CD4-positive, alpha-beta memory T cell (primary cell): ENCODE data around the gene PTPN22. TPM values are rescaled to one million over a fixed set of nuclear protein-coding genes. Genes with fewer than 3 reads are reported as not detected.

ENCODE experiments used
- CTCF ChIA-PET: fragments of 350-600 bp; sonication (Branson Sonifier 250); formaldehyde crosslinking; loops from one replicate; lab custom pipeline; 2021; ENCODE audit warnings: inconsistent platforms; ENCODE audit not compliant: partially characterized antibody; lab: Charles Lee
- POLR2A ChIA-PET: fragments of 350-600 bp; sonication (Branson Sonifier 250); formaldehyde crosslinking; loops from one replicate; lab custom pipeline; 2021; ENCODE audit not compliant: partially characterized antibody; lab: Charles Lee
- DNase-seq, 5 donors: peaks; one replicate each; pipeline versions ENCODE4 v3.0.0 to v3.0.0-alpha.2; 2020 to 2022; ENCODE audit warnings: mixed read lengths in 1 of 5
- H3K27ac ChIP-seq: one replicate; pipeline ENCODE4 v1.7.0; 2013; ENCODE audit warnings: low read depth, low read length
- H3K27me3 ChIP-seq: 2 replicates; pipeline ENCODE4 v1.7.0; 2013; ENCODE audit warnings: mild to moderate bottlenecking, low read length, moderate library complexity; ENCODE audit not compliant: insufficient read depth
- H3K36me3 ChIP-seq: 2 replicates; pipeline ENCODE4 v1.7.0; 2013; ENCODE audit warnings: mild to moderate bottlenecking, low read length, moderate library complexity; ENCODE audit not compliant: insufficient read depth
- H3K4me1 ChIP-seq: 2 replicates; pipeline ENCODE4 v1.7.0; 2013; ENCODE audit warnings: mild to moderate bottlenecking, low read length, moderate library complexity; ENCODE audit not compliant: insufficient read depth
- H3K4me3 ChIP-seq, 2 donors: one replicate each; pipeline ENCODE4 v1.7.0; 2013; ENCODE audit warnings: low read length in 2 of 2, mild to moderate bottlenecking in 1 of 2
- H3K9me3 ChIP-seq, 2 donors: one replicate each; pipeline ENCODE4 v1.7.0; 2013; ENCODE audit warnings: low read length in 2 of 2, control low read depth in 1 of 2; ENCODE audit not compliant: control insufficient read depth in 1 of 2
- H3K27ac Mint-ChIP-seq, 7 donors: one replicate each; pipeline ENCODE4 v1.8.0; 2020 to 2021; ENCODE audit warnings: mixed read lengths in 7 of 7, mild to moderate bottlenecking in 6 of 7, inconsistent platforms in 3 of 7, moderate library complexity in 3 of 7
- H3K27me3 Mint-ChIP-seq, 2 donors: one replicate each; pipeline ENCODE4 v1.8.0; 2020 to 2021; ENCODE audit warnings: mixed read lengths in 2 of 2
- H3K36me3 Mint-ChIP-seq, 2 donors: one replicate each; pipeline ENCODE4 v1.8.0; 2020 to 2021; ENCODE audit warnings: mixed read lengths in 2 of 2, inconsistent platforms in 1 of 2, mild to moderate bottlenecking in 1 of 2
- H3K4me1 Mint-ChIP-seq, 4 donors: one replicate each; pipeline ENCODE4 v1.8.0; 2020 to 2021; ENCODE audit warnings: mixed read lengths in 4 of 4, mild to moderate bottlenecking in 1 of 4
- H3K4me3 Mint-ChIP-seq, 8 donors: one replicate each; pipeline ENCODE4 v1.8.0; 2020 to 2021; ENCODE audit warnings: mixed read lengths in 8 of 8, mild to moderate bottlenecking in 7 of 8, moderate library complexity in 6 of 8, inconsistent platforms in 3 of 8
- H3K9me3 Mint-ChIP-seq, 8 donors: one replicate each; pipeline ENCODE4 v1.8.0; 2020 to 2021; ENCODE audit warnings: mixed read lengths in 8 of 8, mild to moderate bottlenecking in 5 of 8, inconsistent platforms in 3 of 8, moderate library complexity in 1 of 8
- intact Hi-C: fragments of 100-400 bp; cut with micrococcal nuclease; formaldehyde crosslinking; loops from one replicate; pipeline ENCODE4 v1.15.1; 2023
- polyA plus RNA-seq, 2 donors: library from polyadenylated mRNA; unstranded; fragments of 300-500 nt; fragmentation: Illumina TruSeq; gene quantifications; one replicate each; pipeline ENCODE4 v1.2.3, GENCODE V29; 2021
- total RNA-seq, 2 experiments: library from RNA; stranded (reverse); gene quantifications; one replicate each; pipeline ENCODE4 v1.2.3, GENCODE V29; 2021

Gene PTPN22
- total RNA-seq (10 to 100 TPM; 32.2 to 33.7 TPM), polyA plus RNA-seq (10 to 100 TPM; 38.1 to 66.1 TPM)

- H3K36me3 Mint-ChIP-seq, result peaks cover 6 to 27% of the 10 kb centered on the region in 2 donors
- no peaks in the 10 kb centered on the region for H3K27me3 ChIP-seq
- H3K9me3 Mint-ChIP-seq, result no peaks in the 10 kb centered on the region
- peaks cover 56 to 83% (median 66%) of the 10 kb centered on the region in 4 donors for H3K4me1 Mint-ChIP-seq
- no peaks in the 10 kb centered on the region for H3K9me3 ChIP-seq
- peak within 1 kb of the TSS; percentile 79 for H3K27ac ChIP-seq
- peak; percentile 85 to 95 (median 90) for DNase-seq
- peak within 1 kb of the TSS; percentile 48 to 71 for H3K4me3 ChIP-seq
- CTCF ChIA-PET, result interaction anchor here (1.0 to 1.3 kb wide), 2 partner anchors 10 to 31 kb away, joined by 4 to 6 read pairs; no protein-coding TSS in a partner anchor
- H3K36me3 ChIP-seq, result no peaks in the 10 kb centered on the region
- H3K4me3 Mint-ChIP-seq, result peak within 1 kb of the TSS; percentile 85 to 95 (median 90)
- H3K4me1 ChIP-seq, result peaks cover 74% of the 10 kb centered on the region
- POLR2A ChIA-PET, result interaction anchor here (0.9 to 1.4 kb wide), 6 partner anchors 11 to 59 kb away, joined by 3 to 14 read pairs (median 7); partner anchors contain the start of genes AP4B1, DCLRE1B, HIPK1 and RSBN1
- H3K27me3 Mint-ChIP-seq, result no peaks in the 10 kb centered on the region
- intact Hi-C loops, result loop anchor here (1.0 to 5.0 kb wide), 6 partner anchors 8 to 1254 kb away; partner anchors contain the start of genes AP4B1, CAPZA1, HIPK1 and RSBN1
- H3K27ac Mint-ChIP-seq, result peak within 1 kb of the TSS; percentile 96 to 99 (median 98)
Measured at GRCh38 chr1:113871597-113872113, at the start of gene PTPN22. TSS of gene PTPN22 (minus strand) at chr1:113871712.

GRCh38 chr1:113918243-113918642, 46.7 kb upstream of the PTPN22 start:
- no peaks in the 10 kb centered on the region for H3K9me3 ChIP-seq
- DNase-seq, result no peak
- ChIA-PET CTCF (interaction anchor here (1.2 kb wide), 1 partner anchor 12 kb away, joined by 6 read pairs; no protein-coding TSS in a partner anchor), POLR2A (interaction anchor here (0.5 to 4.8 kb wide), 2 partner anchors 12 to 953 kb away, joined by 3 to 25 read pairs; partner anchors contain the start of gene HIPK1)
- no peak overlapping the region for H3K4me3 ChIP-seq
- H3K4me1 ChIP-seq, result no peaks in the 10 kb centered on the region
- no peaks in the 10 kb centered on the region for H3K27me3 ChIP-seq
- no peak overlapping the region for H3K27ac ChIP-seq
- intact Hi-C loops, result no loop called here
- Mint-ChIP-seq H3K27me3 (peaks cover 0 to 3% of the 10 kb centered on the region in 2 donors), H3K9me3 (no peaks in the 10 kb centered on the region), H3K27ac (no peak overlapping the region), H3K4me1 (peaks cover 0 to 2% (median 0%) of the 10 kb centered on the region in 4 donors), H3K4me3 (no peak overlapping the region), H3K36me3 (peaks cover 0 to 3% of the 10 kb centered on the region in 2 donors)
- H3K36me3 ChIP-seq, result no peaks in the 10 kb centered on the region

- CTCF ChIA-PET, result interaction anchor here (1.2 kb wide), 1 partner anchor 12 kb away, joined by 6 read pairs; no protein-coding TSS in a partner anchor
- H3K9me3 Mint-ChIP-seq, result no peaks in the 10 kb centered on the region
Measured at GRCh38 chr1:113917400-113918082, 46.0 kb upstream of the PTPN22 start.

GRCh38 chr1:113916974-113917373, 45.5 kb upstream of the PTPN22 start:
- peaks cover 0 to 2% (median 0%) of the 10 kb centered on the region in 4 donors for H3K4me1 Mint-ChIP-seq
- no peak for DNase-seq
- Histone ChIP-seq H3K27ac (no peak overlapping the region), H3K4me3 (no peak overlapping the region), H3K4me1 (no peaks in the 10 kb centered on the region), H3K36me3 (peaks cover 5% of the 10 kb centered on the region), H3K9me3 (no peaks in the 10 kb centered on the region), H3K27me3 (no peaks in the 10 kb centered on the region)
- no peaks in the 10 kb centered on the region for H3K9me3 Mint-ChIP-seq
- H3K27me3 Mint-ChIP-seq, result peaks cover 0 to 3% of the 10 kb centered on the region in 2 donors
- no peak overlapping the region for H3K27ac Mint-ChIP-seq
- peaks cover 3 to 4% of the 10 kb centered on the region in 2 donors for H3K36me3 Mint-ChIP-seq
- CTCF ChIA-PET, result no interaction called here
- no peak overlapping the region for H3K4me3 Mint-ChIP-seq
- POLR2A ChIA-PET, result interaction anchor here (4.8 kb wide), 1 partner anchor 13 kb away, joined by 25 read pairs; the partner anchor contains the start of gene HIPK1
- intact Hi-C loops, result no loop called here

More at GRCh38 chr1:113917400-113918082, 46.0 kb upstream of the PTPN22 start:
- Histone ChIP-seq H3K9me3 (no peaks in the 10 kb centered on the region), H3K36me3 (peaks cover under 1% of the 10 kb centered on the region), H3K27ac (no peak overlapping the region), H3K27me3 (no peaks in the 10 kb centered on the region), H3K4me3 (no peak overlapping the region), H3K4me1 (no peaks in the 10 kb centered on the region)
- Mint-ChIP-seq H3K27me3 (peaks cover 0 to 3% of the 10 kb centered on the region in 2 donors), H3K36me3 (peaks cover under 1 to 3% of the 10 kb centered on the region in 2 donors), H3K4me1 (peaks cover 0 to 2% (median 0%) of the 10 kb centered on the region in 4 donors), H3K4me3 (no peak overlapping the region), H3K27ac (no peak overlapping the region)
- no peak for DNase-seq
- intact Hi-C loops, result no loop called here
- POLR2A ChIA-PET, result interaction anchor here (0.5 to 4.8 kb wide), 2 partner anchors 12 to 952 kb away, joined by 3 to 25 read pairs; partner anchors contain the start of gene HIPK1

GRCh38 chr1:113913887-113914664, 42.6 kb upstream of the PTPN22 start:
- intact Hi-C loops, result no loop called here
- H3K27ac Mint-ChIP-seq, result peak overlapping the region in 1 of 7 donors; percentile 37
- no peaks in the 10 kb centered on the region for H3K27me3 Mint-ChIP-seq
- no peaks in the 10 kb centered on the region for H3K9me3 ChIP-seq
- no peak overlapping the region for H3K4me3 Mint-ChIP-seq
- H3K27me3 ChIP-seq, result no peaks in the 10 kb centered on the region
- H3K4me1 ChIP-seq, result no peaks in the 10 kb centered on the region
- H3K36me3 Mint-ChIP-seq, result peaks cover 20 to 28% of the 10 kb centered on the region in 2 donors
- DNase-seq, result no peak
- H3K4me3 ChIP-seq, result no peak overlapping the region
- POLR2A ChIA-PET, result interaction anchor here (1.0 kb wide), 3 partner anchors 10 to 15 kb away, joined by 3 to 5 read pairs (median 4); partner anchors contain the start of genes AP4B1 and HIPK1
- peaks cover 0 to 6% (median 2%) of the 10 kb centered on the region in 4 donors for H3K4me1 Mint-ChIP-seq
- CTCF ChIA-PET, result interaction anchor here (0.9 to 1.5 kb wide), 2 partner anchors 9 to 10 kb away, joined by 3 to 4 read pairs; partner anchors contain the start of genes AP4B1 and DCLRE1B
- peaks cover 16% of the 10 kb centered on the region for H3K36me3 ChIP-seq
- no peaks in the 10 kb centered on the region for H3K9me3 Mint-ChIP-seq
- no peak overlapping the region for H3K27ac ChIP-seq

- POLR2A ChIA-PET, result interaction anchor here (1.0 kb wide), 3 partner anchors 9 to 16 kb away, joined by 3 to 5 read pairs (median 4); partner anchors contain the start of genes AP4B1 and HIPK1
- H3K4me3 Mint-ChIP-seq, result no peak overlapping the region
Measured at GRCh38 chr1:113913312-113913668, 41.8 kb upstream of the PTPN22 start.

More at GRCh38 chr1:113913312-113913668, 41.8 kb upstream of the PTPN22 start:
- intact Hi-C loops, result no loop called here
- no peak overlapping the region for H3K4me3 ChIP-seq
- H3K9me3 ChIP-seq, result no peaks in the 10 kb centered on the region
- peaks cover 17% of the 10 kb centered on the region for H3K36me3 ChIP-seq
- peaks cover 0 to 8% (median 4%) of the 10 kb centered on the region in 4 donors for H3K4me1 Mint-ChIP-seq
- peaks cover 24 to 32% of the 10 kb centered on the region in 2 donors for H3K36me3 Mint-ChIP-seq
- no peaks in the 10 kb centered on the region for H3K9me3 Mint-ChIP-seq
- no peaks in the 10 kb centered on the region for H3K27me3 Mint-ChIP-seq
- CTCF ChIA-PET, result interaction anchor here (0.6 to 1.5 kb wide), 3 partner anchors 9 to 42 kb away, joined by 3 to 5 read pairs (median 4); partner anchors contain the start of genes AP4B1, DCLRE1B and HIPK1
- H3K27ac ChIP-seq, result no peak overlapping the region
- no peaks in the 10 kb centered on the region for H3K4me1 ChIP-seq
- H3K27ac Mint-ChIP-seq, result peak overlapping the region in 1 of 7 donors; percentile 69
- H3K27me3 ChIP-seq, result no peaks in the 10 kb centered on the region
- DNase-seq, result no peak
